ENCODE data around the gene UBXN10. TPM values are rescaled to one million over a fixed set of nuclear protein-coding genes. Genes with fewer than 3 reads are reported as not detected.

Gene UBXN10
- total and polyA plus RNA-seq, 2 of the 4 experiments (the other 2 are of a cell fraction): not detected

GRCh38 chr1:20237646-20238045 is 51.8 kb downstream of the UBXN10 start:
- CTCF ChIA-PET: no interaction called here
- Histone ChIP-seq H2AK5ac (ENCODE audit: low read depth, low read length) (no peak overlapping the region), H2AK9ac (replicated peaks; ENCODE audit: low read depth, low read length, poor library complexity) (no peak overlapping the region), H2BK20ac (ENCODE audit: low read depth, low read length) (no peak overlapping the region), H4K91ac (ENCODE audit: insufficient read depth, low read depth, low read length) (no peak overlapping the region), H2BK120ac (ENCODE audit: low read depth, low read length) (no peak overlapping the region), H3K4ac (ENCODE audit: low read depth, low read length) (no peak overlapping the region), H3K23ac (ENCODE audit: low read depth, low read length) (no peak overlapping the region), H3K9ac (ENCODE audit: low read depth, low read length) (no peak overlapping the region), H3K79me1 (ENCODE audit: low read depth in 1 of 2, low read length in 2 of 2) (no peaks in the 10 kb centered on the region), H3K4me2 (ENCODE audit: low read depth, low read length) (no peak overlapping the region), H3K27me3 (ENCODE audit: control insufficient read depth, insufficient read depth, low read length) (peaks cover 28% of the 10 kb centered on the region), H3K56ac (ENCODE audit: extremely low read depth, insufficient read depth, low read length) (no peak overlapping the region), H3K4me3 (ENCODE audit: insufficient read depth, low read depth, low read length) (no peak overlapping the region), H2BK5ac (ENCODE audit: low read depth, low read length, poor library complexity, severe bottlenecking) (no peak overlapping the region), H2BK15ac (ENCODE audit: low read depth, low read length) (no peak overlapping the region), H2AFZ (replicated peaks; ENCODE audit: low read length, poor library complexity) (no peak overlapping the region), H3K18ac (ENCODE audit: low read depth, low read length) (no peak overlapping the region), H4K20me1 (ENCODE audit: insufficient read depth, low read length) (no peaks in the 10 kb centered on the region), H3K4me1 (ENCODE audit: control insufficient read depth, insufficient read depth, low read length) (0 out of 2 replicates have a peak, but pooled peaks cover 2% of the 10 kb centered on the region), H4K8ac (ENCODE audit: low read depth in 2 of 2, low read length in 2 of 2) (no peak overlapping the region), H3K9me3 (ENCODE audit: control insufficient read depth, insufficient read depth, low read length) (no peaks in the 10 kb centered on the region), H3K27ac (ENCODE audit: insufficient read depth, low read length) (no peak overlapping the region), H3K9me1 (ENCODE audit: insufficient read depth, low read length) (no peaks in the 10 kb centered on the region), H3K14ac (replicated peaks; ENCODE audit: low read depth, low read length) (no peak overlapping the region), H3K36me3 (ENCODE audit: control insufficient read depth, insufficient read depth, low read length) (no peaks in the 10 kb centered on the region), H4K5ac (ENCODE audit: low read depth, low read length) (no peak overlapping the region)
- POLR2A ChIA-PET (ENCODE audit: unreplicated experiment): no interaction called here
- in situ Hi-C loops (cut with MboI; ENCODE audit: low sequenced_read_pairs) (no loop called here), dilution Hi-C loops (cut with HindIII; ENCODE audit: low sequenced_read_pairs, unreplicated experiment) (no loop called here), intact Hi-C loops (cut with micrococcal nuclease) (no loop called here)
- TF ChIP-seq SMC3 (IDR thresholded peaks at IDR 0.05; ENCODE audit: low read depth, low read length): no peak
- DNase-seq (no peak), ATAC-seq (ENCODE audit: low read depth) (no peak)
- WGBS, 2 experiments (ENCODE audit: extremely low coverage in 2 of 2, insufficient read length in 1 of 2): 49% methylated on average over 2 of the region's 6 CpGs; no CpG with 5 or more reads in 1 of the 2 experiments
- no TSS peak for BruUV-seq (replicated peaks)

Measured in IMR-90 (cell line).